Naive thymus-derived CD8-positive, alpha-beta T cell (primary cell): ENCODE measurements around the gene SLC29A4. TPM values are rescaled to one million over a fixed set of nuclear protein-coding genes. Genes with fewer than 3 reads are reported as not detected.
"Not testable (repeated sequence)": the region's sequence is repeated elsewhere in the genome, so short reads cannot be mapped to it uniquely, and the experiment has no call there.

Experiments used
- ATAC-seq, 2 donors: fragments of 150-1000 bp; cut with Tn5 transposase in 1 of 2; sonication (Bioruptor Pico), chemical (Tn5 transposase) in 1 of 2; 1 replicate in 1 of 2; 2 replicates in 1 of 2; pipeline ENCODE4 v1.10.0; 2021; ENCODE audit warnings: mild to moderate bottlenecking in 2 of 2, moderate library complexity in 2 of 2
- POLR2A ChIA-PET: fragments of 350-600 bp; sonication (Branson Sonifier 250); formaldehyde crosslinking; loops from one replicate; lab custom pipeline; 2021; ENCODE audit warnings: antibody characterized with exemption; lab: Charles Lee
- DNase-seq, 10 donors: peaks; one replicate each; pipeline versions ENCODE4 v3.0.0 to v3.0.0-alpha.2; 2020 to 2022
- H3K27ac Mint-ChIP-seq, 10 donors: one replicate each; pipeline ENCODE4 v1.8.0; 2020 to 2022; ENCODE audit warnings: mild to moderate bottlenecking in 10 of 10, mixed read lengths in 10 of 10, moderate library complexity in 4 of 10, inconsistent platforms in 1 of 10
- H3K27me3 Mint-ChIP-seq, 5 donors: one replicate each; pipeline ENCODE4 v1.8.0; 2021 to 2022; ENCODE audit warnings: mixed read lengths in 5 of 5
- H3K36me3 Mint-ChIP-seq, 3 donors: one replicate each; pipeline ENCODE4 v1.8.0; 2020 to 2022; ENCODE audit warnings: mixed read lengths in 3 of 3, mild to moderate bottlenecking in 2 of 3, inconsistent platforms in 1 of 3
- H3K4me1 Mint-ChIP-seq, 4 donors: one replicate each; pipeline ENCODE4 v1.8.0; 2021 to 2022; ENCODE audit warnings: mixed read lengths in 4 of 4
- H3K4me3 Mint-ChIP-seq, 10 donors: one replicate each; pipeline ENCODE4 v1.8.0; 2020 to 2022; ENCODE audit warnings: mild to moderate bottlenecking in 10 of 10, mixed read lengths in 10 of 10, moderate library complexity in 6 of 10, inconsistent platforms in 1 of 10
- H3K9me3 Mint-ChIP-seq, 9 donors: one replicate each; pipeline ENCODE4 v1.8.0; 2020 to 2022; ENCODE audit warnings: mixed read lengths in 9 of 9, mild to moderate bottlenecking in 3 of 9, inconsistent platforms in 1 of 9, moderate library complexity in 1 of 9
- polyA plus RNA-seq, 3 donors: library from polyadenylated mRNA; unstranded; fragments of 300-500 nt; fragmentation: Illumina TruSeq; gene quantifications; one replicate each; pipeline ENCODE4 v1.2.3, GENCODE V29; 2021
- total RNA-seq, 8 experiments: library from RNA in 2 of 8; stranded (reverse) in 2 of 8; gene quantifications; one replicate each; pipeline ENCODE4 v1.2.3 and lab custom pipeline; 2021 to 2026

SLC29A4 gene
- total and polyA plus RNA-seq, 5 experiments from 2014 or later: 0.05 to 0.39 (median 0.22) TPM; not detected in 1

DNA sequence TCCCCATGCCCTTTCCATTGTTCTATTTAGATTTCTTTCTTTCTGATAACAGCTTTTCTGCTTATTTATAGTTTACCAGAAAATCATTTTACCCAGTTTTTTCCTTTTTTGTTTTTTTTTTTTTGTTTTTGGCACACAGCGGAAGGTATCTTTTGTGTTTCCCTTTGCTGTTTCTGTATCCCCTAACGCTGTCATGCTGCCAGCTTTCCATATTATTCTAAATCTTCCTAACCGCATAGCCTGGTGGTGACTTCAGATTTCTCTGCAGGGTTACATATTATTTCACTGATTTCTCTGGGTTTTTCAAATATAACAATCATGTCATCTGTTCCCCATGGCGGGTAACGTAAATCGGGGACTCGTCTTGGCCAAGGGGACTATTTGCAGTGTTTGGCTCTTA, 4.0 kb upstream of the SLC29A4 start:
- no peaks in the 10 kb centered on the region for H3K9me3 Mint-ChIP-seq
- POLR2A ChIA-PET: no interaction called here

DNA sequence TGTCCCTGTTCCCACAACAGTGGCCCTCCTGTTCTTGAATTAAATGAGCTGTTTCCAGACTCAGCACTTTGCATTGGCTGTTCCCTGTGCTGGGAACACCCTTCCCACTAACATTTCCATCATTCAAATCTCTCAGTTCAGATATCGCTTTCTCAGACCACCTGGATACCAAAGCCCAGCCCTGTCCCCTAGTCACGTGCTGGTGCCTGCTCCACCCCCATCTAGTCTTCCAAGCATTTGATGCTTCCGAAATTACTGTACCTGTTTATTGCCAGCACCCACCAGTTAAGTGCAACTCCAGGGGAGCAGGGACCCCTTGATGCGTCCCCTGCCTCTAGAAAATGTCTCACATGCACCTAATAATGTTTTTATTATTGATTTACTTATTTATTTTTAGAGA, 3.0 kb upstream of the SLC29A4 start:
- Mint-ChIP-seq H3K36me3 (no peaks in the 10 kb centered on the region), H3K27me3 (peaks cover 2 to 19% (median 4%) of the 10 kb centered on the region in 5 donors), H3K9me3 (no peaks in the 10 kb centered on the region), H3K27ac (no peak overlapping the region), H3K4me3 (no peak overlapping the region), H3K4me1 (peaks cover 0 to 2% (median 0%) of the 10 kb centered on the region in 4 donors)
- ATAC-seq: no peak
- no peak for DNase-seq
- POLR2A ChIA-PET: no interaction called here

More for the DNA sequence above, 4.0 kb upstream of the SLC29A4 start:
- no peak overlapping the region for H3K4me3 Mint-ChIP-seq
- H3K27me3 Mint-ChIP-seq: peaks cover 0 to 11% (median 2%) of the 10 kb centered on the region in 5 donors
- H3K4me1 Mint-ChIP-seq: no peaks in the 10 kb centered on the region
- ATAC-seq: no peak
- no peak for DNase-seq
- no peak overlapping the region for H3K27ac Mint-ChIP-seq
- H3K36me3 Mint-ChIP-seq: no peaks in the 10 kb centered on the region

- POLR2A ChIA-PET, DNase-seq: not testable (repeated sequence)
- peak overlapping the region in 6 of 10 donors; percentile 2 to 67 (median 52) for H3K4me3 Mint-ChIP-seq
Observed at GRCh38 chr7:5281598-5282500, 894 bp upstream of the SLC29A4 start.

GRCh38 chr7:5283421-5284303, 919 bp downstream of the SLC29A4 start:
- peak in 1 of 2 donors; percentile 25 for ATAC-seq

More at GRCh38 chr7:5281598-5282500, 894 bp upstream of the SLC29A4 start:
- H3K36me3 Mint-ChIP-seq, H3K9me3 Mint-ChIP-seq, ATAC-seq, H3K4me1 Mint-ChIP-seq: not testable (repeated sequence)
- H3K27me3 Mint-ChIP-seq: peaks cover 2 to 19% (median 6%) of the 10 kb centered on the region in 5 donors
- peak overlapping the region in 1 of 10 donors; percentile 33 for H3K27ac Mint-ChIP-seq

DNA sequence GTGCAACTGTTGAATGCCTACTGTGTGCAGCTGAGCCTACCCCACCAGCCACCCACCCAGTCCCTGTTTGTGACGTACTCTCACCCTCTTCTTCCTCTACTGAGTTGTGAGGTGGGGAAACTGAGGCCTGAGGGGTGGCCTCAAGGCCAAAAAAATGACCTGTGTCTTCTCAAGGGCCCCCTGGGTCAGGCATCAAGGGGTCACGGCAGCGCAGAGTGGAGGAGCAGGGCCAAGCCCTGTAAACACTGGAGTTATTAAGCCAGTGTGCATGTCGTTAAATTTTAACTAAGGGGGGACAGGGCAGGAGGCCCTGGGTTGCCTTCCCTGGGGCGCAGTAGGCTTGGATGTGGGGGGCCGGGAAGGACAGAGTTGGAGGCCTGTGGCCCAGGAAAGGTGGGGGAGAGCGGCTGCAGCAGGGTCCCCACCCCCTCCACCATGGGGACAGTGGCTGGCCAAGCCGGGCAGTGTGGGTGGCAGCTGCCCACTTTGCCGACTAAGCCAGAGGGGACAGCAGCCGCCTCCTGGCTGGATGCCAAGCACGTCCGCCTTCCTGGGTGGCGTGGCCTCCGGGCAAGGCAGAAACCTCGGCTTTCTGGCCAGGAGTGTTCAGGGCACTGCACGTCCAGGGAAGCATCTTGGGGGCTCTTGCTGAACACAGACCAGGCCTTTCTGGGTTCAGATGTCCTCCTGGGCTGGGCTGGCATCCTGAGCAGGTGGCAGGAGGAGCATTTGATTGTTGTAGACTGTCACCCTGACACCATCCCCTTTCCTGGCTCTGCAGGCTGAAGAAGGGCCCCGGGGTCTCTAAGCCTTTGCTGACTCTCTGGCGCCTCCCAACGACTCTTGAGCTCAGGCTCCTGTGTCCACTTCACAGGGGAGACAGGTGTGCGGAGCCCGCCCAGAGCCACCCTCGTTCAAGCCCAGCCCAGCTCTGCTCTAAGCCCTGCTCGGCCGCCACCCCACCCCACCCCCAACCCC, 1.9 kb downstream of the SLC29A4 start:
- POLR2A ChIA-PET: no interaction called here
- Mint-ChIP-seq H3K4me1 (peaks cover 0 to 2% (median 0%) of the 10 kb centered on the region in 4 donors), H3K4me3 (peak overlapping the region in 9 of 10 donors; percentile 28 to 79 (median 59)), H3K27ac (no peak overlapping the region), H3K27me3 (peaks cover 2 to 20% (median 7%) of the 10 kb centered on the region in 5 donors), H3K9me3 (no peaks in the 10 kb centered on the region), H3K36me3 (no peaks in the 10 kb centered on the region)
- ATAC-seq: no peak
- no peak for DNase-seq

More at GRCh38 chr7:5283421-5284303, 919 bp downstream of the SLC29A4 start:
- Mint-ChIP-seq H3K36me3 (no peaks in the 10 kb centered on the region), H3K4me1 (peaks cover 0 to 2% (median 0%) of the 10 kb centered on the region in 4 donors), H3K27ac (no peak overlapping the region), H3K4me3 (peak overlapping the region in 2 of 10 donors; percentile 45 to 79), H3K27me3 (peaks cover 2 to 20% (median 7%) of the 10 kb centered on the region in 5 donors), H3K9me3 (no peaks in the 10 kb centered on the region)
- no peak for DNase-seq
- POLR2A ChIA-PET: no interaction called here

- POLR2A ChIA-PET: no interaction called here
- no peak for ATAC-seq
- H3K4me1 Mint-ChIP-seq: peaks cover 0 to 2% (median 0%) of the 10 kb centered on the region in 4 donors
- peaks cover 2 to 16% (median 7%) of the 10 kb centered on the region in 5 donors for H3K27me3 Mint-ChIP-seq
- no peaks in the 10 kb centered on the region for H3K36me3 Mint-ChIP-seq
- H3K9me3 Mint-ChIP-seq: no peaks in the 10 kb centered on the region
- DNase-seq: no peak
- no peak overlapping the region for H3K27ac Mint-ChIP-seq
- no peak overlapping the region for H3K4me3 Mint-ChIP-seq
Observed at GRCh38 chr7:5286933-5287332, 4.2 kb downstream of the SLC29A4 start.

- POLR2A ChIA-PET, DNase-seq, H3K4me3 Mint-ChIP-seq, H3K9me3 Mint-ChIP-seq, H3K4me1 Mint-ChIP-seq, H3K27ac Mint-ChIP-seq, ATAC-seq, H3K36me3 Mint-ChIP-seq: not testable (repeated sequence)
- peaks cover 2 to 16% (median 7%) of the 10 kb centered on the region in 5 donors for H3K27me3 Mint-ChIP-seq
Observed at GRCh38 chr7:5287373-5287772, 4.6 kb downstream of the SLC29A4 start.

DNA sequence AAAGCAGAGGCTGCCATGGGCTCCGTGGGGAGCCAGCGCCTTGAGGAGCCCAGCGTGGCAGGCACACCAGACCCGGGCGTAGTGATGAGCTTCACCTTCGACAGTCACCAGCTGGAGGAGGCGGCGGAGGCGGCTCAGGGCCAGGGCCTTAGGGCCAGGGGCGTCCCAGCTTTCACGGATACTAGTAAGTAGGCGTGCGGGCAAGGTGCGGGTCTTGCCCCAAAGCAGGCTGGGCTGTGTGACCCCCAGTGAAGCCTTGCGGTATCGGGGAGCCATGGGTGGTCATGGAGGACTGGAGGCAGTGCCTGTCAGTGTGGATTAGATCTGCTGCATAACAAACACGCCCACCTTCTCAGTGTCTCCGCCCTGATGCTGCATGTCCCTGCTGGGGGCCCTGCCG, 5.1 kb downstream of the SLC29A4 start:
- Mint-ChIP-seq H3K4me1 (peaks cover 0 to 2% (median 0%) of the 10 kb centered on the region in 4 donors), H3K27ac (no peak overlapping the region), H3K36me3 (no peaks in the 10 kb centered on the region), H3K4me3 (no peak overlapping the region), H3K9me3 (no peaks in the 10 kb centered on the region), H3K27me3 (peaks cover 2 to 16% (median 7%) of the 10 kb centered on the region in 5 donors)
- POLR2A ChIA-PET: no interaction called here
- ATAC-seq (no peak), DNase-seq (no peak)

DNA sequence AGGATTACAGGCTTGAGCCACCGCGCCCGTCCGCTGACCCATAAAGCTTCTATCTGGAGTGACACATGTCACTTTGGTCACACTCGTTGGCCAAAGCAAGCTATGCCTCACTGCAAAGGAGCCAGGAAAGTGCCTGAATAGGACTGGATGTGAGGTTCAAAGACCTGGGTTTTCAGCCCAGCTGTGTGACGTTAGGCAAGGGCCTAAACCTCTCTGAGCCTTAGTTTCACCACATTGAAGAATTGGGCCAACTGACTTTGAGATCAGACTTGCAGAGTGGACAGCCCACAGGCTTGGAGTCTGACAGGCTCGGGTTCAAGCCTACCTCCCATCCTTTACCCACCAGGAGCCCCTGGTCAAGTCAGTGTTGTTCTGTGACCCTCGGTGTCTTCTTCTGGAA, 5.8 kb downstream of the SLC29A4 start:
- not testable (repeated sequence) for H3K4me3 Mint-ChIP-seq, ATAC-seq, H3K9me3 Mint-ChIP-seq, DNase-seq, H3K4me1 Mint-ChIP-seq, H3K27ac Mint-ChIP-seq, H3K36me3 Mint-ChIP-seq
- POLR2A ChIA-PET: interaction anchor here (0.6 kb wide), 1 partner anchor 29 kb away, joined by 3 read pairs; no protein-coding TSS in a partner anchor
- peaks cover 2 to 16% (median 7%) of the 10 kb centered on the region in 5 donors for H3K27me3 Mint-ChIP-seq

GRCh38 chr7:5289355-5289754, 6.6 kb downstream of the SLC29A4 start:
- no peaks in the 10 kb centered on the region for H3K36me3 Mint-ChIP-seq
- H3K27ac Mint-ChIP-seq: no peak overlapping the region
- ATAC-seq (no peak), DNase-seq (no peak)
- H3K27me3 Mint-ChIP-seq: peaks cover under 1 to 14% (median 3%) of the 10 kb centered on the region in 5 donors
- POLR2A ChIA-PET: no interaction called here
- peaks cover 0 to under 1% (median 0%) of the 10 kb centered on the region in 4 donors for H3K4me1 Mint-ChIP-seq
- H3K9me3 Mint-ChIP-seq: peaks cover 0 to 5% (median under 1%) of the 10 kb centered on the region in 9 donors
- H3K4me3 Mint-ChIP-seq: no peak overlapping the region

DNA sequence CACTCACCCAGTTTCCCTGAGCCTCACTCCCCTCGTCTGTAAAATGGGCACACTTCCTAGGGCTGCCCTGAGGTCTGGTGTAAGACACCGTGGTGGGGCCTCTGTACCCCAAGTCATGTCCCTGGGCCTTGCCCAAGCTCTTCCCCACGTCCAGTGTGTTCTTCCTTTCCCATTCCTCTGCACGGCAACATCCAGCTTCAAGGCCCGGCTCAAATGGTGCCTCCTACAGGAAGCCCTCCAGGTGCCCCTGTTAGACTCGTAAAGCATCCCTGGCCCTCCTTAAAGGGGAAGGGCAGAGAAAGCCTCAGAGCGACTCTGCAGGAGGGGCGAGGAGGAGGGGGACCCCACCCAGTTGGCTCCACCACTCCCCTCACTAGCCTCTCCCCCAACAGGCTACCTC, 8.6 kb downstream of the SLC29A4 start:
- POLR2A ChIA-PET: no interaction called here
- no peak for DNase-seq
- Mint-ChIP-seq H3K36me3 (no peaks in the 10 kb centered on the region), H3K4me1 (peaks cover 2 to 6% (median 4%) of the 10 kb centered on the region in 4 donors), H3K27ac (peak overlapping the region in 1 of 10 donors; percentile 65), H3K4me3 (no peak overlapping the region), H3K9me3 (peaks cover 0 to 12% (median 9%) of the 10 kb centered on the region in 9 donors), H3K27me3 (peaks cover 0 to 4% (median 1%) of the 10 kb centered on the region in 5 donors)
- ATAC-seq: no peak
